IMR-90 (cell line): ENCODE results near the gene GDF15. TPM values are rescaled to one million over a fixed set of nuclear protein-coding genes. Genes with fewer than 3 reads are reported as not detected.

Source experiments
- ATAC-seq: fragments of 200-7000 bp; cut with Tn5 transposase; 2 replicates; pipeline ENCODE4 v1.9.1; 2020; ENCODE audit warnings: low read depth, mild to moderate bottlenecking, moderate library complexity
- BruUV-seq: library from RNA; stranded (reverse); fragments of 400-500 nt; replicated peaks from 2 replicates; lab custom pipeline; 2021; lab: Mats Ljungman, UMichigan
- CTCF ChIA-PET: fragments of 300-600 bp; formaldehyde crosslinking; extraction: SDS; loops from one replicate; lab custom pipeline; 2021; ENCODE audit warnings: antibody characterized with exemption; lab: Yijun Ruan, JAX
- POLR2A ChIA-PET: fragments of 300-600 bp; sonication (Branson Sonifier 250); formaldehyde crosslinking; loops from one replicate; lab custom pipeline; 2022; ENCODE audit warnings: antibody characterized with exemption; ENCODE audit not compliant: unreplicated experiment; lab: Charles Lee
- DNase-seq: peaks from one replicate; pipeline ENCODE4 v3.0.0; 2013
- H2AFZ ChIP-seq: replicated peaks from 2 replicates; pipeline ENCODE3; 2013; ENCODE audit warnings: low read length, mild to moderate bottlenecking; ENCODE audit not compliant: poor library complexity
- H2AK5ac ChIP-seq: 2 replicates; pipeline ENCODE4 v1.6.1; 2013; ENCODE audit warnings: low read depth, low read length, inconsistent platforms
- H2AK9ac ChIP-seq: replicated peaks from 2 replicates; pipeline ENCODE3; 2013; ENCODE audit warnings: mild to moderate bottlenecking, low read depth, low read length, moderate library complexity; ENCODE audit not compliant: poor library complexity
- H2BK120ac ChIP-seq: 2 replicates; pipeline ENCODE4 v1.6.1; 2013; ENCODE audit warnings: low read depth, low read length, inconsistent platforms
- H2BK15ac ChIP-seq: 3 replicates; pipeline ENCODE4 v1.6.1; 2013; ENCODE audit warnings: low read depth, low read length, inconsistent platforms
- H2BK20ac ChIP-seq: 2 replicates; pipeline ENCODE4 v1.6.1; 2013; ENCODE audit warnings: low read depth, mild to moderate bottlenecking, inconsistent platforms, low read length, moderate library complexity
- H2BK5ac ChIP-seq: 2 replicates; pipeline ENCODE4 v1.6.1; 2013; ENCODE audit warnings: mild to moderate bottlenecking, low read depth, low read length, inconsistent platforms; ENCODE audit not compliant: poor library complexity, severe bottlenecking
- H3K14ac ChIP-seq: replicated peaks from 2 replicates; pipeline ENCODE4 v1.6.1; 2013; ENCODE audit warnings: low read depth, low read length, inconsistent platforms
- H3K18ac ChIP-seq: 2 replicates; pipeline ENCODE4 v1.6.1; 2013; ENCODE audit warnings: low read depth, low read length, control low read depth
- H3K23ac ChIP-seq: 2 replicates; pipeline ENCODE4 v1.6.1; 2013; ENCODE audit warnings: low read depth, low read length, inconsistent platforms
- H3K27ac ChIP-seq: 2 replicates; pipeline ENCODE4 v1.5.1; 2013; ENCODE audit warnings: mild to moderate bottlenecking, control low read depth, low read length; ENCODE audit not compliant: insufficient read depth
- H3K27me3 ChIP-seq: 2 replicates; pipeline ENCODE4 v1.6.1; 2013; ENCODE audit warnings: low read length; ENCODE audit not compliant: control insufficient read depth, insufficient read depth
- H3K36me3 ChIP-seq: 2 replicates; pipeline ENCODE4 v1.6.1; 2013; ENCODE audit warnings: low read length, mixed read lengths; ENCODE audit not compliant: control insufficient read depth, insufficient read depth
- H3K4ac ChIP-seq: 2 replicates; pipeline ENCODE4 v1.6.1; 2013; ENCODE audit warnings: low read depth, low read length, inconsistent platforms
- H3K4me1 ChIP-seq: 2 replicates; pipeline ENCODE4 v1.6.1; 2013; ENCODE audit warnings: low read length, mixed read lengths; ENCODE audit not compliant: control insufficient read depth, insufficient read depth
- H3K4me2 ChIP-seq: 2 replicates; pipeline ENCODE4 v1.6.1; 2013; ENCODE audit warnings: low read depth, mild to moderate bottlenecking, control low read depth, low read length, moderate library complexity
- H3K4me3 ChIP-seq: 2 replicates; pipeline ENCODE4 v1.5.1; 2013; ENCODE audit warnings: low read depth, mild to moderate bottlenecking, control low read depth, low read length, moderate library complexity; ENCODE audit not compliant: insufficient read depth
- H3K56ac ChIP-seq: 2 replicates; pipeline ENCODE4 v1.6.1; 2013; ENCODE audit warnings: low read length, inconsistent platforms; ENCODE audit not compliant: insufficient read depth; ENCODE audit errors: extremely low read depth
- H3K79me1 ChIP-seq, 2 experiments: 2 replicates each; pipeline ENCODE4 v1.6.1; 2013; ENCODE audit warnings: low read length in 2 of 2, inconsistent platforms in 1 of 2, low read depth in 1 of 2
- H3K9ac ChIP-seq: 2 replicates; pipeline ENCODE4 v1.6.1; 2013; ENCODE audit warnings: low read depth, low read length, control low read depth
- H3K9me1 ChIP-seq: 2 replicates; pipeline ENCODE4 v1.6.1; 2013; ENCODE audit warnings: low read length, inconsistent platforms; ENCODE audit not compliant: insufficient read depth
- H3K9me3 ChIP-seq: 2 replicates; pipeline ENCODE4 v1.6.1; 2013; ENCODE audit warnings: low read length; ENCODE audit not compliant: control insufficient read depth, insufficient read depth
- H4K20me1 ChIP-seq: 2 replicates; pipeline ENCODE4 v1.6.1; 2013; ENCODE audit warnings: low read length, inconsistent platforms; ENCODE audit not compliant: insufficient read depth
- H4K5ac ChIP-seq: 2 replicates; pipeline ENCODE4 v1.6.1; 2013; ENCODE audit warnings: mild to moderate bottlenecking, low read depth, low read length, control low read depth
- H4K8ac ChIP-seq, 2 experiments: 2 replicates each; pipeline ENCODE4 v1.6.1; 2013; ENCODE audit warnings: low read depth in 2 of 2, low read length in 2 of 2, control low read depth in 1 of 2, inconsistent platforms in 1 of 2
- H4K91ac ChIP-seq: 2 replicates; pipeline ENCODE4 v1.6.1; 2013; ENCODE audit warnings: low read depth, low read length, inconsistent platforms; ENCODE audit not compliant: insufficient read depth
- CEBPB ChIP-seq: IDR thresholded peaks from 2 replicates; pipeline ENCODE4 v1.6.1; 2012; ENCODE audit warnings: low read depth, low read length, improper control_type of control experiment
- CTCF ChIP-seq: conservative IDR thresholded peaks from 2 replicates; pipeline ENCODE4 v1.5.1; 2012; ENCODE audit warnings: mild to moderate bottlenecking, low read depth, low read length, improper control_type of control experiment
- ELK1 ChIP-seq: fragments of 150-350 bp; IDR thresholded peaks from 2 replicates; pipeline ENCODE4 v1.6.1; 2016; ENCODE audit warnings: low read depth, mild to moderate bottlenecking, low read length, moderate library complexity, borderline replicate concordance
- FOS ChIP-seq: fragments of 150-350 bp; IDR thresholded peaks from 2 replicates; pipeline ENCODE4 v1.6.1; 2016; ENCODE audit warnings: low read depth, low read length
- MAFK ChIP-seq: IDR thresholded peaks from 2 replicates; pipeline ENCODE4 v1.6.1; 2012; ENCODE audit warnings: low read depth, low read length, improper control_type of control experiment
- NFE2L2 ChIP-seq: fragments of 150-350 bp; IDR thresholded peaks from 2 replicates; pipeline ENCODE4 v1.6.1; 2016; ENCODE audit warnings: low read depth, mild to moderate bottlenecking, low read length
- POLR2A ChIP-seq: IDR thresholded peaks from 2 replicates; pipeline ENCODE4 v1.6.1; 2012; ENCODE audit warnings: mild to moderate bottlenecking, low read depth, low read length
- RCOR1 ChIP-seq: IDR thresholded peaks from 2 replicates; pipeline ENCODE4 v1.6.1; 2012; ENCODE audit warnings: mild to moderate bottlenecking, low read length, improper control_type of control experiment; ENCODE audit not compliant: insufficient replicate concordance
- RFX5 ChIP-seq: IDR thresholded peaks from 2 replicates; pipeline ENCODE4 v1.8.0; 2012; ENCODE audit warnings: low read depth, mild to moderate bottlenecking, low read length, moderate library complexity
- SMC3 ChIP-seq: fragments of 150-350 bp; IDR thresholded peaks from 2 replicates; pipeline ENCODE4 v1.6.1; 2016; ENCODE audit warnings: low read depth, mild to moderate bottlenecking, antibody characterized with exemption, low read length, moderate library complexity
- USF2 ChIP-seq: fragments of 150-350 bp; IDR thresholded peaks from 2 replicates; pipeline ENCODE4 v1.6.1; 2017; ENCODE audit warnings: mild to moderate bottlenecking, antibody characterized with exemption, low read length, low read depth
- WGBS, 2 experiments: methylation state at CpG; one replicate each; pipeline versions ENCODE4 v1.1.5 to v1.1.7; 2013; ENCODE audit warnings: missing lambda C conversion rate in 2 of 2; ENCODE audit not compliant: insufficient read length in 1 of 2; ENCODE audit errors: extremely low coverage in 2 of 2; 5-methylcytosine and 5-hydroxymethylcytosine counted together
- dilution Hi-C: fragments of 300-500 bp; cut with HindIII; formaldehyde crosslinking; loops from one replicate; pipeline ENCODE4 v1.14.3; 2018; ENCODE audit warnings: low sequenced_read_pairs; ENCODE audit not compliant: unreplicated experiment
- in situ Hi-C: fragments of 300-500 bp; cut with MboI; formaldehyde crosslinking; loops from 3 replicates; pipeline ENCODE4 v1.14.3; 2019; ENCODE audit warnings: low sequenced_read_pairs, inconsistent platforms, mixed read lengths
- intact Hi-C: fragments of 100-400 bp; cut with micrococcal nuclease; formaldehyde crosslinking; loops from 2 replicates; pipeline ENCODE4 v1.10.0; 2022
- polyA plus RNA-seq, 3 experiments: library from polyadenylated mRNA; depleted of rRNA; stranded (reverse); fragments of >200 nt; gene quantifications; 2 replicates each; pipeline ENCODE4 v1.2.3, GENCODE V29; 2012; ENCODE audit warnings: low replicate concordance in 1 of 3
- total RNA-seq: library from RNA; depleted of rRNA; stranded (reverse); fragments of >200 nt; gene quantifications from 2 replicates; pipeline ENCODE4 v1.2.3, GENCODE V29; 2012

Gene GDF15
- total and polyA plus RNA-seq, 2 of the 4 experiments (the other 2 are of a cell fraction) = 5.6 to 49.8 TPM

GRCh38 chr19:18432275-18433014 is 46.5 kb downstream of the GDF15 start:
- Histone ChIP-seq H3K4me3 (no peak overlapping the region), H2AFZ (no peak overlapping the region), H2AK9ac (peak overlapping the region; percentile 85), H4K8ac (no peak overlapping the region), H2AK5ac (peak overlapping the region; percentile 50; the same call in 1 of the 2 replicates), H3K56ac (no peak overlapping the region), H3K27ac (no peak overlapping the region), H4K20me1 (peaks cover 23% of the 10 kb centered on the region), H3K27me3 (no peaks in the 10 kb centered on the region), H4K5ac (no peak overlapping the region), H3K9me3 (no peaks in the 10 kb centered on the region), H3K14ac (no peak overlapping the region), H3K36me3 (peaks cover 13% of the 10 kb centered on the region; the same call in 1 of the 2 replicates), H4K91ac (no peak overlapping the region), H3K79me1 (peaks cover 7 to 44% of the 10 kb centered on the region in 2 experiments; a peak in 2 of 4 replicates), H2BK15ac (no peak overlapping the region), H3K4ac (no peak overlapping the region), H3K9ac (no peak overlapping the region), H3K4me2 (no peak overlapping the region), H2BK5ac (no peak overlapping the region), H3K23ac (no peak overlapping the region), H3K9me1 (peaks cover 3% of the 10 kb centered on the region; the same call in 1 of the 2 replicates), H3K18ac (no peak overlapping the region), H2BK20ac (no peak overlapping the region), H2BK120ac (no peak overlapping the region), H3K4me1 (peaks cover 15% of the 10 kb centered on the region)
- in situ Hi-C loops (no loop called here), intact Hi-C loops (no loop called here), dilution Hi-C loops (no loop called here)
- TF ChIP-seq USF2 (no peak), SMC3 (no peak), CEBPB (no peak), FOS (no peak), MAFK (no peak), POLR2A (no peak), RFX5 (no peak), NFE2L2 (no peak), ELK1 (no peak), RCOR1 (no peak), CTCF (no peak)
- CTCF ChIA-PET = no interaction called here
- POLR2A ChIA-PET = no interaction called here
- ATAC-seq (no peak), DNase-seq (no peak)
- WGBS, 2 experiments = no CpG with 5 or more reads among the region's 13 CpGs
- BruUV-seq = no TSS peak
